HG02759 (cell line): ENCODE results near the gene RIMBP2.

Experiments
- ATAC-seq: cut with Tn5 transposase; IDR thresholded peaks from one replicate; pipeline ENCODE4 v1.9.1; 2021; ENCODE audit warnings: mild to moderate bottlenecking, moderate library complexity; ENCODE audit not compliant: unreplicated experiment

The RIMBP2 gene

GRCh38 chr12:130433834-130434233 lies 282.3 kb downstream of the RIMBP2 start:
- no peak for ATAC-seq

GRCh38 chr12:130433411-130433810 lies 282.7 kb downstream of the RIMBP2 start:
- ATAC-seq = no peak

GRCh38 chr12:130431176-130431575 lies 284.9 kb downstream of the RIMBP2 start:
- no peak for ATAC-seq

- ATAC-seq = no peak
These were observed 286.2 kb downstream of the RIMBP2 start for GRCh38 chr12:130429656-130430505.

- ATAC-seq = no peak
These were observed 288.0 kb downstream of the RIMBP2 start for GRCh38 chr12:130428116-130428515.

GRCh38 chr12:130427381-130427887 lies 288.7 kb downstream of the RIMBP2 start:
- no peak for ATAC-seq

- no peak for ATAC-seq
These were observed 290.3 kb downstream of the RIMBP2 start for GRCh38 chr12:130425698-130426245.

GRCh38 chr12:130424858-130425697 lies 291.0 kb downstream of the RIMBP2 start:
- no peak for ATAC-seq

GRCh38 chr12:130423991-130424857 lies 291.9 kb downstream of the RIMBP2 start:
- ATAC-seq = no peak

- ATAC-seq = no peak
These were observed 293.0 kb downstream of the RIMBP2 start for GRCh38 chr12:130423136-130423535.

GRCh38 chr12:130422676-130423075 lies 293.4 kb downstream of the RIMBP2 start:
- no peak for ATAC-seq

- no peak for ATAC-seq
These were observed 294.2 kb downstream of the RIMBP2 start for GRCh38 chr12:130421896-130422295.

- ATAC-seq = no peak
These were observed 296.0 kb downstream of the RIMBP2 start for GRCh38 chr12:130420071-130420470.

GRCh38 chr12:130419116-130419515 lies 297.0 kb downstream of the RIMBP2 start:
- ATAC-seq = no peak

- ATAC-seq = no peak
These were observed 297.8 kb downstream of the RIMBP2 start for GRCh38 chr12:130418251-130418650.

GRCh38 chr12:130414381-130414780 lies 301.7 kb downstream of the RIMBP2 start:
- no peak for ATAC-seq

GRCh38 chr12:130413909-130414308 lies 302.2 kb downstream of the RIMBP2 start:
- no peak for ATAC-seq

- ATAC-seq = no peak
These were observed 303.7 kb downstream of the RIMBP2 start for GRCh38 chr12:130412384-130412783.

- no peak for ATAC-seq
These were observed 310.8 kb downstream of the RIMBP2 start for GRCh38 chr12:130405332-130405731.

GRCh38 chr12:130401703-130402102 lies 314.4 kb downstream of the RIMBP2 start:
- no peak for ATAC-seq
